Natural killer cell (primary cell): ENCODE measurements around the gene CSMD2. TPM values are rescaled to one million over a fixed set of nuclear protein-coding genes. Genes with fewer than 3 reads are reported as not detected.

Experiments
- ATAC-seq, 3 donors: fragments of 150-1000 bp in 2 of 3; fragments of 200-7000 bp in 1 of 3; cut with Tn5 transposase; 1 replicate in 1 of 3; 2 replicates in 2 of 3; pipeline ENCODE4 v1.10.0; 2021; ENCODE audit warnings: mild to moderate bottlenecking in 2 of 3, moderate library complexity in 2 of 3
- DNase-seq, 2 donors: peaks; one replicate each; pipeline versions ENCODE4 v3.0.0 to v3.0.0-alpha.2; 2013 to 2021; ENCODE audit warnings: mixed read lengths in 1 of 2
- H3K27ac ChIP-seq: one replicate; pipeline ENCODE4 v1.5.1; 2013; ENCODE audit warnings: mild to moderate bottlenecking, low read length
- H3K27me3 ChIP-seq: one replicate; pipeline ENCODE4 v1.6.1; 2013; ENCODE audit warnings: low read length; ENCODE audit not compliant: control insufficient read depth, insufficient read depth
- H3K36me3 ChIP-seq: one replicate; pipeline ENCODE4 v1.6.1; 2013; ENCODE audit warnings: low read length; ENCODE audit not compliant: control insufficient read depth, insufficient read depth
- H3K4me1 ChIP-seq: one replicate; pipeline ENCODE4 v1.6.1; 2013; ENCODE audit warnings: low read length; ENCODE audit not compliant: control insufficient read depth, insufficient read depth
- H3K4me3 ChIP-seq: one replicate; pipeline ENCODE4 v1.5.1; 2013; ENCODE audit warnings: low read length
- H3K9me3 ChIP-seq: one replicate; pipeline ENCODE4 v1.6.1; 2013; ENCODE audit warnings: low read length; ENCODE audit not compliant: control insufficient read depth, insufficient read depth
- H3K27ac Mint-ChIP-seq, 2 donors: one replicate each; pipeline ENCODE4 v1.8.0; 2022; ENCODE audit warnings: mild to moderate bottlenecking in 2 of 2, mixed read lengths in 2 of 2, moderate library complexity in 1 of 2
- H3K27me3 Mint-ChIP-seq, 2 donors: one replicate each; pipeline ENCODE4 v1.8.0; 2022; ENCODE audit warnings: low read depth in 2 of 2, mixed read lengths in 2 of 2
- H3K36me3 Mint-ChIP-seq: one replicate; pipeline ENCODE4 v1.8.0; 2022; ENCODE audit warnings: mixed read lengths
- H3K4me1 Mint-ChIP-seq, 2 donors: one replicate each; pipeline ENCODE4 v1.8.0; 2022; ENCODE audit warnings: mixed read lengths in 2 of 2
- H3K4me3 Mint-ChIP-seq: one replicate; pipeline ENCODE4 v1.8.0; 2022; ENCODE audit warnings: mild to moderate bottlenecking, moderate library complexity, mixed read lengths
- H3K9me3 Mint-ChIP-seq, 2 donors: one replicate each; pipeline ENCODE4 v1.8.0; 2022; ENCODE audit warnings: mixed read lengths in 2 of 2
- CTCF ChIP-seq: fragments of 200-600 bp; IDR thresholded peaks from one replicate; pipeline ENCODE4 v1.8.0; 2022; ENCODE audit warnings: antibody characterized with exemption
- WGBS: methylation state at CpG from one replicate; pipeline ENCODE4 v1.1.7; 2013; ENCODE audit warnings: missing lambda C conversion rate; ENCODE audit not compliant: insufficient coverage; 5-methylcytosine and 5-hydroxymethylcytosine counted together
- intact Hi-C: fragments of 100-400 bp; cut with micrococcal nuclease; formaldehyde crosslinking; loops from one replicate; pipeline ENCODE4 v1.14.2; 2022
- total RNA-seq, 4 donors: library from RNA; stranded (reverse); fragments of 120-200 nt in 1 of 4; gene quantifications; one replicate each; pipeline versions ENCODE4 v1.2.3 to v1.2.4, GENCODE V29; 2013 to 2022

The CSMD2 gene
- total RNA-seq, 3 donors from 2014 or later (not counting 1 experiment from before 2014, with no cell fraction given) = not detected

DNA sequence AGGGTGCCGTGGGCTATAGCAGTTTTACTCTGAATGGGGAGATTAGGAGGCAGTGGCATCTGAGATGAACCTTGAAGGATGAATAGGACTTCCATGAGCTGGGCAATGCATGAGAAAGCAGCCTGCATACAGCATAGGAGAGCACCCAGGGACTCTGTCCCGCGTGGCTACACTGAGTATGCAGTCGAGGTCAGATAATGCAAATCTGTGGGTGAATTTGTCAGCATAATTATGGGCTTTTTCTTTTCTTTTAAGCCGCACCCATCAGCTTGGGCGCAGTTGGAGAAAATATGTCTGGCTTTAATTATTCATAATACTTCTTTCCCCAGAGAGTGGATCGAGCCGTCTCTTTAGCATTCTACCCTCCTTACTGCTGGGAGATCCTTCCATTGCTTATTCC, 504.1 kb downstream of the CSMD2 start:
- no peak overlapping the region for H3K27ac Mint-ChIP-seq
- no peaks in the 10 kb centered on the region for H3K4me1 ChIP-seq
- no peaks in the 10 kb centered on the region for H3K9me3 ChIP-seq
- intact Hi-C loops = no loop called here
- H3K27me3 ChIP-seq = no peaks in the 10 kb centered on the region
- H3K4me1 Mint-ChIP-seq = no peaks in the 10 kb centered on the region
- H3K9me3 Mint-ChIP-seq = no peaks in the 10 kb centered on the region
- no peaks in the 10 kb centered on the region for H3K36me3 ChIP-seq
- ATAC-seq (no peak), DNase-seq (no peak)
- 88% methylated on average over 8 of the region's 8 CpGs for WGBS
- no peak overlapping the region for H3K4me3 Mint-ChIP-seq
- peaks cover 7 to 14% of the 10 kb centered on the region in 2 donors for H3K27me3 Mint-ChIP-seq
- H3K4me3 ChIP-seq = no peak overlapping the region
- no peak for TF ChIP-seq CTCF
- H3K27ac ChIP-seq = no peak overlapping the region
- no peaks in the 10 kb centered on the region for H3K36me3 Mint-ChIP-seq

GRCh38 chr1:33660244-33660643, 504.8 kb downstream of the CSMD2 start:
- 65% methylated on average over 5 of the region's 5 CpGs for WGBS
- no peaks in the 10 kb centered on the region for H3K4me1 Mint-ChIP-seq
- no peak overlapping the region for H3K4me3 Mint-ChIP-seq

DNA sequence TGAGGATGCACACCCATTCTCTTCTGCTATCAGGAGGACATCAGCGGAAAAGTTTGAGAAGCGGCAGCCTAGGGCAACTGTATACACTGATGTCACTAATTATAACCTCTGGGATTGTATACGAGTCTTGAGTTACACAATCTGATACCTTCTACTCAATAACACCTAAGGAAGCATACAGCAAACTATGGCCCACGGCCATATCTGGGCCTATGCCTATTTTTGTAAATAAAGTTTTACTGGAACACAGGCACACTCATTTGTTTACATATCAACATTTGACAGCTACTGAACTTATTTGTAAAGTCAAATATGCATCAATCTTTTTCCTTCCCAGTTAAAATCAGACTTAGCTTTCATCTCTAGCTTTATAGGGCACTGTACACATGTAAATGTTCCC, 505.4 kb downstream of the CSMD2 start:
- no peaks in the 10 kb centered on the region for H3K4me1 Mint-ChIP-seq
- H3K4me3 Mint-ChIP-seq = no peak overlapping the region
- peaks cover 4 to 8% of the 10 kb centered on the region in 2 donors for H3K27me3 Mint-ChIP-seq
- Histone ChIP-seq H3K4me1 (no peaks in the 10 kb centered on the region), H3K4me3 (no peak overlapping the region), H3K9me3 (no peaks in the 10 kb centered on the region), H3K36me3 (no peaks in the 10 kb centered on the region), H3K27me3 (no peaks in the 10 kb centered on the region), H3K27ac (no peak overlapping the region)
- intact Hi-C loops = no loop called here
- ATAC-seq = no peak
- no peak for DNase-seq
- no peak overlapping the region for H3K27ac Mint-ChIP-seq
- H3K9me3 Mint-ChIP-seq = no peaks in the 10 kb centered on the region
- H3K36me3 Mint-ChIP-seq = no peaks in the 10 kb centered on the region
- WGBS = 87% methylated on average over 4 of the region's 4 CpGs
- TF ChIP-seq CTCF = no peak

More at GRCh38 chr1:33660244-33660643, 504.8 kb downstream of the CSMD2 start:
- intact Hi-C loops = no loop called here
- no peaks in the 10 kb centered on the region for H3K36me3 ChIP-seq
- no peak overlapping the region for H3K27ac ChIP-seq
- Mint-ChIP-seq H3K36me3 (no peaks in the 10 kb centered on the region), H3K27me3 (peaks cover 4 to 8% of the 10 kb centered on the region in 2 donors), H3K9me3 (no peaks in the 10 kb centered on the region), H3K27ac (no peak overlapping the region)
- DNase-seq = no peak
- H3K27me3 ChIP-seq = no peaks in the 10 kb centered on the region
- no peak for ATAC-seq
- TF ChIP-seq CTCF = no peak
- H3K4me1 ChIP-seq = no peaks in the 10 kb centered on the region
- no peak overlapping the region for H3K4me3 ChIP-seq
- H3K9me3 ChIP-seq = no peaks in the 10 kb centered on the region

DNA sequence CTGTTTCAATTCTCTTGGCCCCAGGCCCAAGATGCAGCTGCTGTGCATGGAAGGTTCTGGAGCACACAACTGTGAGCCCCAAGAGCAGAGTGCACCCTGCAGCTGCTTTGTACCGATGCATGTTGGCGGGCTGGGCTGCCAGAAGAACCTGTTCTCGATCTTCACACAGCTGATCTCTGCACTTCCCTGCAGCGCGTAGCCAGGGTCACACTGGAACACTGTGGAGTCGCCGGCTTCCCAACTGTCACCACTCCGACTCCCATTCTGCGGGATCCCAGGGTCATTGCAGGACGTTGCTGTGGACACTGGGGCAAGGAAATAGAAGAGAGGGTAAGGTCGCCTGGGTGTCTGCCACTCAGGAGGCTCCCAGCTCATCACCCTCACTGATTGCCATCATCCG, 507.2 kb downstream of the CSMD2 start:
- no peaks in the 10 kb centered on the region for H3K9me3 ChIP-seq
- H3K27me3 ChIP-seq = no peaks in the 10 kb centered on the region
- TF ChIP-seq CTCF = no peak
- H3K36me3 ChIP-seq = no peaks in the 10 kb centered on the region
- Mint-ChIP-seq H3K4me1 (no peaks in the 10 kb centered on the region), H3K9me3 (no peaks in the 10 kb centered on the region), H3K27ac (no peak overlapping the region), H3K36me3 (no peaks in the 10 kb centered on the region), H3K4me3 (no peak overlapping the region), H3K27me3 (peaks cover 4 to 8% of the 10 kb centered on the region in 2 donors)
- WGBS = 91% methylated on average over 12 of the region's 12 CpGs
- ATAC-seq (no peak), DNase-seq (no peak)
- H3K4me3 ChIP-seq = no peak overlapping the region
- H3K27ac ChIP-seq = no peak overlapping the region
- intact Hi-C loops = no loop called here
- H3K4me1 ChIP-seq = no peaks in the 10 kb centered on the region
